ENCODE results near the gene SFSWAP.

SFSWAP gene

GRCh38 chr12:131735476-131736445, 24.9 kb downstream of the SFSWAP start:
- no peaks in the 10 kb centered on the region for H3K27me3 ChIP-seq (ENCODE audit: control insufficient read depth, insufficient read depth, low read length)
- no peak overlapping the region for H2AFZ ChIP-seq
- no peak overlapping the region for H3K4me2 ChIP-seq (ENCODE audit: low read length)
- H3K4me3 ChIP-seq (ENCODE audit: low read depth, low read length): no peak overlapping the region
- H3K36me3 ChIP-seq (ENCODE audit: control insufficient read depth, insufficient read depth, low read length): no peaks in the 10 kb centered on the region
- no peak overlapping the region for H3K27ac ChIP-seq
- no peak for TF ChIP-seq CTCF (IDR thresholded peaks at IDR 0.05)
- H3K4me1 ChIP-seq: peaks cover 9% of the 10 kb centered on the region
- no peaks in the 10 kb centered on the region for H3K9me3 ChIP-seq (ENCODE audit: control insufficient read depth, low read length)
- no peak overlapping the region for H3K9ac ChIP-seq
- H3K79me2 ChIP-seq: peaks cover 5% of the 10 kb centered on the region

GRCh38 chr12:131736446-131737149, 25.7 kb downstream of the SFSWAP start:
- no peaks in the 10 kb centered on the region for H3K9me3 ChIP-seq (ENCODE audit: control insufficient read depth, low read length)
- no peak overlapping the region for H3K4me2 ChIP-seq (ENCODE audit: low read length)
- no peaks in the 10 kb centered on the region for H3K36me3 ChIP-seq (ENCODE audit: control insufficient read depth, insufficient read depth, low read length)
- H3K27ac ChIP-seq: no peak overlapping the region
- H3K79me2 ChIP-seq: peaks cover 5% of the 10 kb centered on the region
- H2AFZ ChIP-seq: no peak overlapping the region
- peaks cover 9% of the 10 kb centered on the region for H3K4me1 ChIP-seq
- no peak for TF ChIP-seq CTCF (IDR thresholded peaks at IDR 0.05)
- H3K4me3 ChIP-seq (ENCODE audit: low read depth, low read length): no peak overlapping the region
- H3K27me3 ChIP-seq (ENCODE audit: control insufficient read depth, insufficient read depth, low read length): no peaks in the 10 kb centered on the region
- no peak overlapping the region for H3K9ac ChIP-seq

DNA sequence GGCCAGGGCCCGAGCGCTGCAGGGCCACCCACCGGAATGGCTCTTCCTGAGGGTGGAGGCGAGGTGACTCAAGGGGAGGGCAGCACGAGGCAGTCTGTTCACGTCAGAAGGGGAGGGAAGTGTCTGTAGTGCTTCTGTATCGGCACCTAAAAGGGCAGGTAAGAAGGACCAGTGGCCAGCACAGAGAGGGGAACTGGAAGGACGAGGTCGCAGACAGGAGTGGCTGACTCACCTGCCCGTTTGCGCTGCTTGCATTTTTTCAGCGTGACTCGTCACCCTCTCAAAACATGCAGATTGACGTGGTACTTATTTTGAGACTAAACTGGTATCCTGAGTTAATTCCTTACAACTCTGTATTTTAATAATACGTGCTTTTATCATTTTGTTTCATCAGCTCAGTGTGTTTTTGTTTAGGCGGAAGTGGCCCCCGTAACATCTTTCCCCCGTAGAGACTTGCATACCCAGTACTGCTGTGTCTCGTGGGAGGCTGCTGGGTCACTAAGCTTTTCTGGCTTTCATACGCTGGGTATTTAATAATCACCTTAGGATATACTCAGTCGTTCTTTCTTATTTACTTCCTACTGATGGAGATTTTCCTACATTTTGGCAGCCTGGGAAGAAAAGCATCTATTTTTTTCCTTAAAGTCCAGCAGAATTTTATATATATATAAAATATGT, 26.4 kb downstream of the SFSWAP start:
- Histone ChIP-seq H3K27me3 (ENCODE audit: control insufficient read depth, insufficient read depth, low read length) (no peaks in the 10 kb centered on the region), H3K9me3 (ENCODE audit: control insufficient read depth, low read length) (no peaks in the 10 kb centered on the region), H3K4me2 (ENCODE audit: low read length) (no peak overlapping the region), H3K27ac (no peak overlapping the region), H3K79me2 (peaks cover 6% of the 10 kb centered on the region), H3K4me1 (peaks cover 9% of the 10 kb centered on the region), H3K36me3 (ENCODE audit: control insufficient read depth, insufficient read depth, low read length) (no peaks in the 10 kb centered on the region), H3K4me3 (ENCODE audit: low read depth, low read length) (no peak overlapping the region), H2AFZ (no peak overlapping the region), H3K9ac (no peak overlapping the region)
- no peak for TF ChIP-seq CTCF (IDR thresholded peaks at IDR 0.05)

- Histone ChIP-seq H3K9ac (no peak overlapping the region), H3K27me3 (ENCODE audit: control insufficient read depth, insufficient read depth, low read length) (no peaks in the 10 kb centered on the region), H3K36me3 (ENCODE audit: control insufficient read depth, insufficient read depth, low read length) (no peaks in the 10 kb centered on the region), H3K4me2 (ENCODE audit: low read length) (no peak overlapping the region), H3K27ac (no peak overlapping the region), H3K9me3 (ENCODE audit: control insufficient read depth, low read length) (no peaks in the 10 kb centered on the region), H2AFZ (no peak overlapping the region), H3K4me3 (ENCODE audit: low read depth, low read length) (no peak overlapping the region), H3K79me2 (peaks cover 4% of the 10 kb centered on the region), H3K4me1 (peaks cover 9% of the 10 kb centered on the region)
- no peak for TF ChIP-seq CTCF (IDR thresholded peaks at IDR 0.05)
These were observed 27.3 kb downstream of the SFSWAP start for GRCh38 chr12:131738196-131738595.
